ENCODE measurements around the gene THOC3.
"Not testable (repeated sequence)": the region's sequence is repeated elsewhere in the genome, so short reads cannot be mapped to it uniquely, and the experiment has no call there.

DNA sequence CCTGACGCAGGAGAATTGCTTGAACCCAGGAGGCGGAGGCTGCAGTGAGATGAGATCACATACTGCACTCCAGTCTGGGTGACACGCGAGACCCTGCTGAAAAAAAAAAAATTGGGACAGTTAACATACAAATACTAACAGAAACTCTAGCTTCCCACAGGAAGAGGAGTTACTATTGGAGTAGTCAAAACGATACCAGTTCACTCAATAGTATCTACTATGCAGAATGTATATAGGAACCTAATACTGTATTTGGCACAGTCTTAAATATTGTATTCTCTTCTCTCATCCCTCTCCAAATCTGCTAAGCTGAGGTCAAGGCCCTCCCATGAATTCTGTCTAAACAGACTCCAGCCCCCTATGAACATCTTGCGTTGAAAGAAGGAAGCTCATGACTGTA is 27.4 kb upstream of the THOC3 start:
- not testable (repeated sequence) for TF ChIP-seq ZNF274 (IDR thresholded peaks at IDR 0.05; ENCODE audit: low read depth, low read length); YY1 (IDR thresholded peaks at IDR 0.05; ENCODE audit: insufficient read depth, insufficient read length)
